Stimulated activated CD8-positive, alpha-beta memory T cell treated with anti-CD3 and anti-CD28 coated beads, Interleukin-4, amount 100 ng/mL, for 24 hours (primary cell): ENCODE results near the gene IGSF3.
"Not testable (repeated sequence)": the region's sequence is repeated elsewhere in the genome, so short reads cannot be mapped to it uniquely, and the experiment has no call there.

ENCODE experiments used
- DNase-seq: peaks from one replicate; pipeline ENCODE4 v3.0.0-alpha.2; 2020; ENCODE audit warnings: low read depth

The IGSF3 gene

DNA sequence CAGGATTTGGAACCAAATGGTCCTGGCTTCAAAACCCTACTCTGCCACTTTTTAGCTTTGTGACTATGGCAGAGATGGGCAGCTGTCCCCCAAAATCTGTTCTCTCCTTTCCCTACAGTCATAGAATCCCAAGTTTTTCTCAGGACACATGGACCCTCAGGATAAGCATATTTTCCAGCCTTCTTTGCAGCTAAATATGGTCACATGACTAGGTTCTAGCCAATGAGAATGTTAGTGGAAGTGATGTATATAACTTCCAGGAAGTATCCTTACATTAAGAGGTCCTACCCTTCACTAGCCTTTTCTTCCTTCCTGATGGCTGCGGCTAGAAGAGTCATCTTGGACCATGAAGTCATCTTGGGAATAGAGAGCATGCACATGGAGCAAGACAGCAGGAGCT is 5.9 kb downstream of the IGSF3 start:
- DNase-seq = no peak

GRCh38 chr1:116658645-116659044 is 8.9 kb downstream of the IGSF3 start:
- not testable (repeated sequence) for DNase-seq

DNA sequence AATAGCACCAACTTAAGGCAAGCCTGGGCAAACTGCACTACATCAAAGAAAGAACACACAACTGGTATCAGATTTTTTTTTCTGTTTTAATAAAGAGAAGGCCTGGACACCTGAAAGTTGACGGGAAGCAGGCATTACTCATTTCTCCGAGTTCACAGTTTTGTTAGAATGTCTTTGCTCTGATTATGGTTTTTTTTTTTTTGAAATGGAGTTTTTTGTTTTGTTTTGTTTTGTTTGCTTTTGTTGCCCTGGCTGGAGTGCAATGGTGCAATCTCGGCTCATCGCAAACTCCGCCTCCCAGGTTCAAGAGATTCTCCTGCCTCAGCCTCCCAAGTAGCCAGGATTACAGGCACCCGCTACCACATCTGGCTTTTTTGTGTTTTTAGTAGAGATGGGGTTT is 9.7 kb downstream of the IGSF3 start:
- DNase-seq = not testable (repeated sequence)

DNA sequence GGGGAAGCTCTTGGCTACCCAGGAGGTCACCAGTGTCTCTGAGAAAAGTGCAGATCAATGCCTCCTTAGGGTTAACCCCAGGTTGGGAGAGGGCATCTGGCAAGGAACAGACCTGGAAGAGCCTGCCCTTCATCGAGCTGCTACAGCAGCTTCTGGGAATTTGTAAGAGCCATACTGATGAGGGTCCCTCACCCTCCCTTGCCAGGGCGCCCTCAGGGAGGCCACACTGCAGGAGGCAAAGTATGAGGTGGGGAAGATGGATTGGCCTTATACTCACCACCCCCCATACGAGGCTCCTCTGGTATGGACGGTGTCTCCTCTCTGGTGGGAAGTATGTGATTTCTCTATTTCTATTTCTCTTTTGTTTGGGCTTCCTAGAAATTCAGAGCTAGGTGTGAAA is 13.2 kb downstream of the IGSF3 start:
- no peak for DNase-seq

- not testable (repeated sequence) for DNase-seq
Observed at GRCh38 chr1:116652598-116652997, 14.9 kb downstream of the IGSF3 start.

- not testable (repeated sequence) for DNase-seq
Observed at GRCh38 chr1:116650781-116651180, 16.8 kb downstream of the IGSF3 start.

DNA sequence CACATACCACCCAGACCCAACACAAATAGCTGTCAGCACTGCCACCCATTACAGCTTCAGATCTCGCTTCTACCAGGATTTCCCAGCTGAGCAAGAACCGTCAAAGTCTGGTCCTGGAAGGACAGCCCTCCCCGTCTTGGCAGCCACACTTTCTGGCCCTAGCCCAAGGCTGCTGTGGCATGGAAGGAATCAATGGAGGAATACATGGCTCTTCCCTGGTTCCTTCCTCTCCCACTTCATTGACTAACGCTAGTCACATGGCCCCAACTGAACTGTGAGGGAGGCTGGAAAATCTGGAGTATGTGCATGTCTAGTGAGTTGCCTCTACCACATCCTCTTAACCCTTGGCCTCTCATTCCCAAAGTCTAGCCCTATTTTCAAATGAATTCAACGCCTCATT is 18.5 kb downstream of the IGSF3 start:
- DNase-seq = not testable (repeated sequence)

GRCh38 chr1:116648325-116648724 is 19.2 kb downstream of the IGSF3 start:
- DNase-seq = not testable (repeated sequence)

DNA sequence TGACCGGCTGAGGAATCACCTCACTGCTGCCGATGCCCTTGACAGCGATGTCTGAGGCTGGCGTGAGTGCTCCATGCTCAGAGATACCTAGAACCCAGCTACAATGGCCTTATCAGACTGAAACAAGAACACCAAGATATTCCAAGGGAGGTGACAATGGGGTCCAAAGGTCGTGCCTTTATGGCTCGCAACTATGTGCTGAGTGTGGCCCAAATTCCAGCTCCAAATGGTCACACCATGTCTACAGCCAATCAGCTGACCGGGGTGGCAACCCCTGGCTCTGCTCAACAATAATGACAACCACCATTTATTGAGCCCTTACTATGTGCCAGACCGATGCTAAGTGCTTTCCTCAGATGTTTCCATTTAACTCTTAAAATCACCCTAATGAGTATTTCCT is 20.3 kb downstream of the IGSF3 start:
- DNase-seq = not testable (repeated sequence)

DNA sequence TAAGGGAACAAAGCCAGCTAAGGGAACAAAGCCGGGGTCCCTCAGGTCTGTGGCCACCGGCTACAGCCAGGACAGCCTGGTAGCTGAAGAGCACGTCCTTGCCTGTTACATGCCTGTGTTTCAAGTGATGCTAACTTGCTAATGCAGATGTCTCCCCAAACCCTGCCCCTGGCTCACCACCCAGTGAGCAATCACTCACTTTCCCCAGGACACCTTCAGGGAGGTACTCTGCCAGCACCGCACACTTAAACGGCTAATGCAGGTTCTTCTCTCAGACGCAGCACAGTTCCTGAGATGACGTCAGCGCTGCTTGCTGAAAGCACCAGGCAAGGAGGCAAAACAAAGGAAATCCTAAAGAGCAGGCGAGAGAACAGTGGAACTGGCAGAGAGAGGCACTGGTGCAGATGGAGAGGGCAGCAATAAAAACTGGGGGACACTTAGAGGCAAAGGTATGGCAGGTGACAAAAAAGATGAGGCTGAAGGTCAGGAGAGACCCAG is 20.8 kb downstream of the IGSF3 start:
- not testable (repeated sequence) for DNase-seq

DNA sequence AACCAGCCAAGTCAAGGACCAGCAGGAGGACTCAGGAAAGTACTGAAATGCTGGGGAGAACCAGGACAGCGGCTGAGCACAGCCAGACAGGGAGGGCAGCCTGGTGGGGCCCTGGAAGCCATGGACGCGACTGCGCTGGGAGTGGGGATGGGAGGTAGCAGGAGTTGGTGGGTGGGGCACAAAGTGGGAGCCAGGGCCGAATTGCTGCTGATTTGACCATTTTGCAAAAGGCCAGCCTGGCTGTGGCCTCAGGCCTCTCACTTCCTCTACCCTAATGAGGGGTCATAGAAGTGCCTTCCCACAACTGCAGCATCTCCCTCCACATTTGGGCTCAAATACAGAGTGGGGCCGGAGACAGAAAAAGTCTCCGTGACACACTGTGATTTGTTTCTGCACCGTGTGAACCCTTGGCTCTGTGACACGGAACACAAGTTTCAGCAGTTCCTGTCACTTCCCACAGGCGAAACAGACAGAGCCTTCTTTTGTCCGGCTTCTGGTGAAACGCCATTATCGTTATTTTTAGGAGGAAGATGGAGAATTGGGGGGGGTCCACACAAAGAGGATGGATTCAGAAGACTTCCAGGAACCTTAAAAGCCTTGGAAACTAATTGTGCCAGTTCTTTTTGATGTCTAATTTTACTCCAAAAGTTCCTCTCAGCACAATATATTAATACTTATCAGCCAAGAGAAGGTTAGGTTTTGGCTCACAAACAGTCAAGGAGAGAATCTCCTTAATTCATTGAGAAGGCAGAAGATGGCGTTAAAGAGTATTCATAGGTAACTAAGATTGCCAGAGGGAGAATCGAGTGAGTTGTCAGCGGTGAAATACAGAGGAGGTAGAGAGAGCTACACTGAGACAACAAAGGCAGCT is 21.5 kb downstream of the IGSF3 start:
- DNase-seq = not testable (repeated sequence)

DNA sequence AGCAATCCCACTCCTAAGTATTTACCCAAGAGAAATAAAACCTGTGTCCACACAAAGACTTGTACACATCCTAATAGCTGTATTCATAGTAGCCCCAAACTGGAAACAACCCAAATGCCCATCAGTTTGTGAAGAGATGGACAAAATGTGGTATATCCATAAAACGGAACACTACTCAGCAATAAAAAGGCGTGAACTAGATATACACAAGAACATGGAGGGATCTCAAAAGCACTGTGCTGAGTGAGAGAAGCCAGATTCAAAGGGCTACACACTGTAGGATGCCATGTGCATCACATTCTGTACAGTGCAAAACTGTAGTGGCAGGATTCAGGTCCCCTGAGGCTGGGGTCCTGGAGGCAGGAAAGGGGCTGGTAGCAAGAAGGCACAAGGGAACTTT is 22.5 kb downstream of the IGSF3 start:
- DNase-seq = not testable (repeated sequence)

DNA sequence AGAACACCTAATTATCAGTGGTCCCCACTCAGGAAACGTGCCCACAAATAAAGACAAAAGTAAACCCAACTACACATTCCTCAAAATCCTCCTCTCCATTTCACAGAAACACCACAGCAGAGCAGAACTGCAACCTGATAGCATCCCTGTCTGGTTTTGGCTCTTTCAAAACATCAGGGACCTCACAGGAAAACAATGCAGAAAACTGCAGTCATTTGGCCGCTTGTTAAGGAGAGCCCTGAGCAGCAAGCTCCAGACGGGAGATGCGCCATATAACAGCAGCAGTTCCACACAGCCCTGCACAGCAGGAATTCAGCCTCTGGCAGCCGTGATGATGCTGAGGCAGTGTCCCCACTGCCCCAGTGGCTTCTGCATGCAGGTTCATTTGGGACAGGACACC is 23.4 kb downstream of the IGSF3 start:
- DNase-seq = not testable (repeated sequence)

DNA sequence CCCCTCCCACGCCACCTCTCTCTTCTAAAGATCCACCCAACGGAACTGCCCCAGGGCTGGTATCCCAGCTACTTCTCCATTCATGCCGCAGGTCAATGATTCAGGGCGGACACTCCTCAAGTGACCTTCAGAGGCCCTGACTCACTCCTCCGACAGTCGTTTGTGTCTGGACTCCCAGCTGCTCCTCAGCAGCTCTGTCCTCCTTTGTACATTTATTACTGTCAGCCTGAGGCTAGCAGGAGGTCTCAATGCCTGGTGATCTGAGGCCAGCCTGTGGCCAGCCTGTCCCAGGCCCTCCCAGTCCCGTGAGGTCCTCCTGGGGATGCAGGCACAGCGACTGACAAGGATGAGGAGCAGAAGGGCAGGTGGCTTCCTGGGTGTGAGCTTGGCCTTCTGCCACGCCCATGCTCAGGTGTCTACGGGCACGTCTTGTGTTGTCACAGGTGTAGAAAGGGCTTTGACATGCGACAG is 24.2 kb downstream of the IGSF3 start:
- not testable (repeated sequence) for DNase-seq

GRCh38 chr1:116642311-116643280 is 24.9 kb downstream of the IGSF3 start:
- not testable (repeated sequence) for DNase-seq

- not testable (repeated sequence) for DNase-seq
Observed at GRCh38 chr1:116637583-116637982, 29.9 kb downstream of the IGSF3 start.

- DNase-seq = not testable (repeated sequence)
Observed at GRCh38 chr1:116636584-116636983, 30.9 kb downstream of the IGSF3 start.

GRCh38 chr1:116634386-116634785 is 33.1 kb downstream of the IGSF3 start:
- DNase-seq = not testable (repeated sequence)

- not testable (repeated sequence) for DNase-seq
Observed at GRCh38 chr1:116631996-116632925, 35.3 kb downstream of the IGSF3 start.

- not testable (repeated sequence) for DNase-seq
Observed at GRCh38 chr1:116631554-116631953, 36.0 kb downstream of the IGSF3 start.

DNA sequence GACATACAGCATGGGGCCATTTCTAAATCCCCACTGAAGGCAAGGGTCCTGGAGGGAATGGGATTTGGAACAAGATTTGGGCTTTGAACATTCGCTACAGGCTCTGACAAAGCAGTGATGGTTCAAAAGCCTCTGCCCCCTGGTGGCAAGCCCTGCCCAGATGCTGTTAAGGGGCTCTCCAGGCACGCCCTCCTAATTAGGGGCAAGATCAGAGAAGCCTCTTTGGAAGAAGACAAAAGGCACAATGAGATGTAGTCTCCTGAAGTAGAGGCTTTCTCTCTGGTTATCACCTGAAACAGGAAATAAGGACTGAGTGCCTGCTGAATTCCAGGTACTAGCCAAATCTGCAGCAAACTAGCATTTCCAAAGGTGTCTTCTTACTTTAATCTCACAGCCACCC is 37.5 kb downstream of the IGSF3 start:
- DNase-seq = not testable (repeated sequence)
